H1 (cell line): Measurements from ENCODE around the gene TMEM107. TPM values are rescaled to one million over a fixed set of nuclear protein-coding genes. Genes with fewer than 3 reads are reported as not detected.

ENCODE experiments used
- ATF3 ChIP-seq: IDR thresholded peaks from 2 replicates; pipeline ENCODE4 v1.6.1; 2011; ENCODE audit warnings: low read depth, mild to moderate bottlenecking, low read length; ENCODE audit not compliant: insufficient read depth
- CBX8 ChIP-seq: fragments of 300-800, 300-1000 bp; sonication (generic); IDR thresholded peaks from 2 replicates; pipeline ENCODE4 v1.7.1; 2016; ENCODE audit warnings: low read depth, low read length, borderline replicate concordance
- CTCF ChIP-seq, 3 experiments: IDR thresholded peaks; 1 replicate in 2 of 3; 2 replicates in 1 of 3; pipeline versions ENCODE4 v1.5.1 to v1.6.1; 2011; ENCODE audit warnings: low read length in 3 of 3, mild to moderate bottlenecking in 3 of 3, inconsistent platforms in 2 of 3, low read depth in 1 of 3, moderate library complexity in 1 of 3; ENCODE audit not compliant: insufficient read depth in 1 of 3; ENCODE audit errors: control extremely low read depth in 1 of 3
- E2F6 ChIP-seq: IDR thresholded peaks from 2 replicates; pipeline ENCODE4 v1.6.1; 2012; ENCODE audit warnings: inconsistent platforms
- JUN ChIP-seq: IDR thresholded peaks from 2 replicates; pipeline ENCODE4 v1.6.1; 2011; ENCODE audit warnings: low read depth, mild to moderate bottlenecking, improper control_type of control experiment, low read length
- JUND ChIP-seq: IDR thresholded peaks from 2 replicates; pipeline ENCODE4 v1.6.1; 2011; ENCODE audit warnings: mild to moderate bottlenecking, improper control_type of control experiment, low read length
- NRF1 ChIP-seq: IDR thresholded peaks from 2 replicates; pipeline ENCODE4 v1.6.1; 2011; ENCODE audit warnings: mild to moderate bottlenecking, low read depth, low read length, improper control_type of control experiment
- POLR2A ChIP-seq, 2 experiments: IDR thresholded peaks; 1 replicate in 1 of 2; 2 replicates in 1 of 2; pipeline ENCODE4 v1.6.1; 2011; ENCODE audit warnings: low read depth in 2 of 2, low read length in 2 of 2, mild to moderate bottlenecking in 2 of 2; ENCODE audit errors: control extremely low read depth in 1 of 2
- POU5F1 ChIP-seq: IDR thresholded peaks from 2 replicates; pipeline ENCODE4 v1.6.1; 2011; ENCODE audit warnings: low read depth, mild to moderate bottlenecking, low read length, moderate library complexity
- RBBP5 ChIP-seq: IDR thresholded peaks from 2 replicates; pipeline ENCODE4 v1.7.1; 2012; ENCODE audit warnings: low read depth, mild to moderate bottlenecking, inconsistent platforms, low read length, moderate library complexity, borderline replicate concordance
- SRF ChIP-seq: IDR thresholded peaks from 2 replicates; pipeline ENCODE4 v1.6.1; 2011; ENCODE audit warnings: mild to moderate bottlenecking, low read depth, low read length, moderate library complexity
- TAF7 ChIP-seq: optimal IDR thresholded peaks from 2 replicates; pipeline ENCODE3; 2011; ENCODE audit warnings: low read depth, mild to moderate bottlenecking, inconsistent platforms, low read length, moderate library complexity, borderline replicate concordance
- USF2 ChIP-seq: IDR thresholded peaks from 2 replicates; pipeline ENCODE4 v1.6.1; 2011; ENCODE audit warnings: low read length, improper control_type of control experiment
- polyA plus RNA-seq, 7 experiments: library from polyadenylated mRNA; depleted of rRNA in 3 of 7; stranded (reverse) in 5 of 7; unstranded in 2 of 7; fragments of >200 nt in 5 of 7; fragments of 200-250 nt in 2 of 7; gene quantifications; 1 replicate in 5 of 7; 2 replicates in 1 of 7; 4 replicates in 1 of 7; pipeline versions ENCODE4 v1.2.1 to v1.2.3, GENCODE V29; 2011 to 2013; ENCODE audit warnings: missing spikeins in 2 of 7, mixed read lengths in 2 of 7
- total RNA-seq: library from RNA; stranded (reverse); fragmentation: NEBNext Ultra II Directional; extraction: Animal tissue kit (Norgen Biotek cat#: 25700); gene quantifications from 2 replicates; pipeline ENCODE4 v1.2.1, GENCODE V29; 2021

Gene TMEM107
- total and polyA plus RNA-seq, 2 of the 8 experiments (the other 6 are each of a cell fraction or from before 2014, with no cell fraction given), result 17.3 to 21.5 TPM

- TF ChIP-seq TAF7, result peak; percentile 59
- peak; percentile 27; the same call in 1 of the 2 replicates for TF ChIP-seq JUND
- TF ChIP-seq E2F6, result no peak
- TF ChIP-seq ATF3, result no peak
- no peak for TF ChIP-seq CTCF (IDR thresholded peaks at IDR 0.05; ENCODE audit: control extremely low read depth in 1 of 3, insufficient read depth in 1 of 3, low read depth in 1 of 3, low read length in 3 of 3)
- peak in 1 of 2 experiments; percentile 81; a peak in 2 of 3 replicates for TF ChIP-seq POLR2A (IDR thresholded peaks at IDR 0.05; ENCODE audit: control extremely low read depth in 1 of 2, low read depth in 2 of 2, low read length in 2 of 2)
- TF ChIP-seq USF2, result no peak
- TF ChIP-seq RBBP5, result peak; percentile 98
- TF ChIP-seq JUN, result no peak
- TF ChIP-seq POU5F1, result peak; percentile 29; the same call in 1 of the 2 replicates
- TF ChIP-seq NRF1, result peak; percentile 40; the same call in 1 of the 2 replicates
- no peak for TF ChIP-seq CBX8
- TF ChIP-seq SRF, result no peak
These were observed 44.8 kb upstream of the TMEM107 start (continued) for GRCh38 chr17:8220783-8221662.
